Progenitor cell of endocrine pancreas (in vitro differentiated cells): ENCODE data around the gene LRBA. TPM values are rescaled to one million over a fixed set of nuclear protein-coding genes. Genes with fewer than 3 reads are reported as not detected.

Experiments
- DNase-seq: peaks from one replicate; pipeline ENCODE4 v3.0.0; 2021; ENCODE audit warnings: low spot score; ENCODE audit not compliant: unreplicated experiment
- H3K27ac Mint-ChIP-seq: 2 replicates; pipeline ENCODE4 v1.8.0; 2021; ENCODE audit warnings: mild to moderate bottlenecking, moderate library complexity, mixed read lengths
- H3K27me3 Mint-ChIP-seq: 2 replicates; pipeline ENCODE4 v1.8.0; 2021; ENCODE audit warnings: mixed read lengths
- H3K36me3 Mint-ChIP-seq: 2 replicates; pipeline ENCODE4 v1.8.0; 2022; ENCODE audit warnings: mixed read lengths; ENCODE audit not compliant: insufficient read depth
- H3K4me1 Mint-ChIP-seq: 2 replicates; pipeline ENCODE4 v1.8.0; 2021; ENCODE audit warnings: low read depth, mixed read lengths
- H3K4me3 Mint-ChIP-seq: 2 replicates; pipeline ENCODE4 v1.8.0; 2021; ENCODE audit warnings: low read depth, mild to moderate bottlenecking, moderate library complexity, mixed read lengths
- H3K9me3 Mint-ChIP-seq: 2 replicates; pipeline ENCODE4 v1.8.0; 2021; ENCODE audit warnings: low read depth, mixed read lengths
- total RNA-seq: library from RNA; stranded (reverse); gene quantifications from 2 replicates; pipeline ENCODE4 v1.2.1, GENCODE V29; 2021
- TF ChIP-seq, protein P1 (sequence below): fragments of 200-600 bp; sonication (generic); IDR thresholded peaks from one replicate; pipeline ENCODE4 v1.5.0; 2021; ENCODE audit warnings: antibody characterized with exemption, mild to moderate bottlenecking; ENCODE audit not compliant: unreplicated experiment

Gene LRBA
- total RNA-seq, 1 donor from 2014 or later, result 95.2 TPM

DNA sequence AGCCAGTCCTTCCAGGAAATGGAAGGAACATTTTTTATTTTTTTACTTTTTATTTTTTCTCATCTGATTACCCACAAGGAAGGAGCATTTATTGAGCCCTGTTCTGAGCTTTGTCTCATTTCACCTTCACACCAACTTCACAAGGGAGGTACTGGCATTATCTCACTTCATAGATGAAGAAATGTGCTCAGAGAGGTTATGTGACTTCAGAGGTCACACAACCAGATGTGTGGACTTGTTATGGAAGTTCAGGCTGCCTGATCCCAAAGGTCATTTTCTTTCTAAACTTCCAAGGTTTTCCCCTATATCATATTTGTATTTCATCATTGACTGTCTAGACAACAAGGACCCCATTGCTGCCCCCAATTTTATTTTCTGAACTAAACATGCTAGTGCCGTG is 776.5 kb downstream of the LRBA start:
- Mint-ChIP-seq H3K9me3 (no peaks in the 10 kb centered on the region), H3K27me3 (no peaks in the 10 kb centered on the region), H3K36me3 (peaks cover 2% of the 10 kb centered on the region), H3K4me3 (no peak overlapping the region), H3K27ac (no peak overlapping the region), H3K4me1 (no peaks in the 10 kb centered on the region)
- no peak for DNase-seq
- TF ChIP-seq, protein P1, sequence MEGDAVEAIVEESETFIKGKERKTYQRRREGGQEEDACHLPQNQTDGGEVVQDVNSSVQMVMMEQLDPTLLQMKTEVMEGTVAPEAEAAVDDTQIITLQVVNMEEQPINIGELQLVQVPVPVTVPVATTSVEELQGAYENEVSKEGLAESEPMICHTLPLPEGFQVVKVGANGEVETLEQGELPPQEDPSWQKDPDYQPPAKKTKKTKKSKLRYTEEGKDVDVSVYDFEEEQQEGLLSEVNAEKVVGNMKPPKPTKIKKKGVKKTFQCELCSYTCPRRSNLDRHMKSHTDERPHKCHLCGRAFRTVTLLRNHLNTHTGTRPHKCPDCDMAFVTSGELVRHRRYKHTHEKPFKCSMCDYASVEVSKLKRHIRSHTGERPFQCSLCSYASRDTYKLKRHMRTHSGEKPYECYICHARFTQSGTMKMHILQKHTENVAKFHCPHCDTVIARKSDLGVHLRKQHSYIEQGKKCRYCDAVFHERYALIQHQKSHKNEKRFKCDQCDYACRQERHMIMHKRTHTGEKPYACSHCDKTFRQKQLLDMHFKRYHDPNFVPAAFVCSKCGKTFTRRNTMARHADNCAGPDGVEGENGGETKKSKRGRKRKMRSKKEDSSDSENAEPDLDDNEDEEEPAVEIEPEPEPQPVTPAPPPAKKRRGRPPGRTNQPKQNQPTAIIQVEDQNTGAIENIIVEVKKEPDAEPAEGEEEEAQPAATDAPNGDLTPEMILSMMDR, result no peak

- Mint-ChIP-seq H3K27ac (no peak overlapping the region), H3K4me3 (no peak overlapping the region), H3K27me3 (no peaks in the 10 kb centered on the region), H3K9me3 (no peaks in the 10 kb centered on the region), H3K36me3 (peaks cover 5% of the 10 kb centered on the region), H3K4me1 (no peaks in the 10 kb centered on the region)
- no peak for DNase-seq
- TF ChIP-seq, protein P1, result no peak
Measured at GRCh38 chr4:150237110-150237872, 777.8 kb downstream of the LRBA start.

- H3K9me3 Mint-ChIP-seq, result no peaks in the 10 kb centered on the region
- TF ChIP-seq, protein P1, result no peak
- no peak overlapping the region for H3K4me3 Mint-ChIP-seq
- H3K27ac Mint-ChIP-seq, result no peak overlapping the region
- no peaks in the 10 kb centered on the region for H3K27me3 Mint-ChIP-seq
- H3K36me3 Mint-ChIP-seq, result peaks cover 5% of the 10 kb centered on the region
- DNase-seq, result no peak
- peaks cover under 1% of the 10 kb centered on the region for H3K4me1 Mint-ChIP-seq
Measured at GRCh38 chr4:150236626-150237025, 778.5 kb downstream of the LRBA start.

DNA sequence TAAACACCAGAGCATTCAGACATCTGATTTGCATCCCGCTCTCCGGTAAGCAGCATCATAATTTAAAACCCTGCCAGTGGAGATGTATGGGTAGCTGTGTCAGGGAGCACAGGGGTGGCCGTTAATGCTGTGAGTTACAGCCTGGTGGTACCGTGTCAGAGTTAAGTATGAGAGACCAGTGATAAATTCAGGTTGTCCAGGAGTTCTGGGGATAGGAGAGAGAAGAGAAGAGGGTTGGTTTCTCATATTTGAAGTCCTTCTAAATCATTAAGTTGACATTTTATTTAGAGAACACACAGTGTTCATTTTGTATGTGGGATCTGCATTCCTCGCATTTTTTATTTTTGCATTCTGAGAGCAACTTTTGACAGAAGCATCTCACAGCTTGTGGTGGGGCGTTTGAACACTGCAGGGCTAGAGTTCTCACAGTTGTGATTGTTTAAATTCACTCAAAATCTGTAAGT is 779.2 kb downstream of the LRBA start:
- Mint-ChIP-seq H3K4me1 (peaks cover 8% of the 10 kb centered on the region), H3K27ac (no peak overlapping the region), H3K4me3 (no peak overlapping the region), H3K27me3 (no peaks in the 10 kb centered on the region), H3K36me3 (peaks cover 5% of the 10 kb centered on the region), H3K9me3 (no peaks in the 10 kb centered on the region)
- TF ChIP-seq, protein P1, result no peak
- no peak for DNase-seq

DNA sequence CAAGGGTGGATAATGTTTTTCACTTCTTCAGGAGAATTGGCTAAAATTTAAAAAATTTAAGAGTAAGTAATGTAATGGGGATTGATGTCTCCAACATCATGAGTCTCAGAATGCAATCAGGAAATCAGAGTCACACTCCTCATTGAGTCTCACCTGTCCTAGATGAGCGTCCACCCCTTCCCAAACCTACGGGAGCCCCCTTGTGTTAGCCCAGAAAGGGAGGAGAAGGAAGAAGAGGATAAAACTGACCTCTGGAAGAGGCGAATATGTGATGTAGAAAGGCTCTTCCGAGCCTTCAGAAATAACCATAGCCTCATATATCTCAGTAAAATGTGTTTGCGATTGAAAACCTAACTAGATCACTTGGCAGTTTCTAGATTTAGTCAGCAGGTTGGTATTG is 779.8 kb downstream of the LRBA start:
- no peak for DNase-seq
- no peaks in the 10 kb centered on the region for H3K9me3 Mint-ChIP-seq
- peaks cover 12% of the 10 kb centered on the region for H3K4me1 Mint-ChIP-seq
- TF ChIP-seq, protein P1, result no peak
- no peak overlapping the region for H3K4me3 Mint-ChIP-seq
- H3K36me3 Mint-ChIP-seq, result peaks cover 5% of the 10 kb centered on the region
- H3K27ac Mint-ChIP-seq, result no peak overlapping the region
- no peaks in the 10 kb centered on the region for H3K27me3 Mint-ChIP-seq
